H1 (cell line): Measurements from ENCODE around the gene HOXA11. TPM values are rescaled to one million over a fixed set of nuclear protein-coding genes. Genes with fewer than 3 reads are reported as not detected.
A peak's percentile ranks its signal among the peaks of the same experiment; 100 is the strongest.

Source experiments
- CTCF ChIA-PET: fragments of 300-600 bp; sonication (Branson Sonifier 250); formaldehyde crosslinking; loops from one replicate; lab custom pipeline; 2021; ENCODE audit not compliant: partially characterized antibody; lab: Charles Lee
- POLR2A ChIA-PET: fragments of 300-600 bp; sonication (Branson Sonifier 250); formaldehyde crosslinking; loops from one replicate; lab custom pipeline; 2021; ENCODE audit warnings: inconsistent platforms; ENCODE audit not compliant: partially characterized antibody; lab: Charles Lee
- DNase-seq, 2 experiments: peaks; one replicate each; pipeline versions ENCODE4 v3.0.0 to v3.0.0-alpha.2; 2010 to 2022; ENCODE audit warnings: low spot score in 2 of 2, low read depth in 1 of 2, mixed read lengths in 1 of 2
- FAIRE-seq: peaks from 2 replicates; lab custom pipeline; 2011; peaks lifted over from hg19 to GRCh38; lab: Jason Lieb, UNC
- H2AFZ ChIP-seq: 2 replicates; pipeline ENCODE4 v1.8.1; 2012; ENCODE audit warnings: low read length, inconsistent platforms
- H2AK5ac ChIP-seq: 2 replicates; pipeline ENCODE4 v1.6.1; 2013; ENCODE audit warnings: low read depth, low read length
- H2BK120ac ChIP-seq: replicated peaks from 2 replicates; pipeline ENCODE3; 2013; ENCODE audit warnings: low read depth, low read length, inconsistent platforms
- H2BK12ac ChIP-seq: 2 replicates; pipeline ENCODE4 v1.6.1; 2013; ENCODE audit warnings: low read depth, low read length
- H2BK15ac ChIP-seq: 2 replicates; pipeline ENCODE4 v1.6.1; 2013; ENCODE audit warnings: low read length
- H2BK20ac ChIP-seq: 2 replicates; pipeline ENCODE4 v1.6.1; 2013; ENCODE audit warnings: low read length
- H2BK5ac ChIP-seq: 2 replicates; pipeline ENCODE4 v1.6.1; 2013; ENCODE audit warnings: low read depth, low read length
- H3K14ac ChIP-seq: 2 replicates; pipeline ENCODE4 v1.6.1; 2013; ENCODE audit warnings: inconsistent platforms; ENCODE audit not compliant: insufficient read length
- H3K18ac ChIP-seq: 2 replicates; pipeline ENCODE4 v1.6.1; 2013; ENCODE audit warnings: low read length; ENCODE audit errors: extremely low read depth
- H3K23ac ChIP-seq: 2 replicates; pipeline ENCODE4 v1.6.1; 2013; ENCODE audit warnings: inconsistent platforms; ENCODE audit not compliant: insufficient read length
- H3K23me2 ChIP-seq: 2 replicates; pipeline ENCODE4 v1.6.1; 2013; ENCODE audit warnings: low read depth, low read length
- H3K27ac ChIP-seq: 2 replicates; pipeline ENCODE4 v1.6.1; 2011; ENCODE audit warnings: low read depth, low read length, inconsistent platforms
- H3K27me3 ChIP-seq, 4 experiments: replicated peaks in 1 of 4; 1 replicate in 1 of 4; 2 replicates in 3 of 4; pipeline versions ENCODE4 v1.6.1 to v1.8.1; 2011 to 2013; ENCODE audit warnings: low read length in 3 of 4, mild to moderate bottlenecking in 3 of 4, inconsistent platforms in 2 of 4, mixed read lengths in 2 of 4, moderate library complexity in 1 of 4; ENCODE audit not compliant: control insufficient read depth in 3 of 4, insufficient read depth in 3 of 4; ENCODE audit errors: extremely low read depth in 1 of 4
- H3K36me3 ChIP-seq, 4 experiments: 2 replicates each; pipeline versions ENCODE4 v1.6.1 to v1.8.1; 2011 to 2013; ENCODE audit warnings: mild to moderate bottlenecking in 4 of 4, low read length in 3 of 4, moderate library complexity in 2 of 4, control low read depth in 1 of 4, inconsistent platforms in 1 of 4; ENCODE audit not compliant: insufficient read depth in 4 of 4, control insufficient read depth in 2 of 4
- H3K4ac ChIP-seq: replicated peaks from 2 replicates; pipeline ENCODE3; 2013; ENCODE audit warnings: low read length, low read depth, mixed read lengths, inconsistent platforms; ENCODE audit not compliant: insufficient read length
- H3K4me1 ChIP-seq, 4 experiments: replicated peaks in 1 of 4; 1 replicate in 1 of 4; 2 replicates in 3 of 4; pipeline versions ENCODE4 v1.6.1 to v1.8.1; 2011 to 2013; ENCODE audit warnings: low read length in 3 of 4, inconsistent platforms in 2 of 4, mixed read lengths in 1 of 4; ENCODE audit not compliant: insufficient read depth in 4 of 4, control insufficient read depth in 3 of 4
- H3K4me2 ChIP-seq, 2 experiments: 2 replicates each; pipeline versions ENCODE4 v1.6.1 to v1.8.1; 2011 to 2013; ENCODE audit warnings: low read depth in 2 of 2, low read length in 2 of 2, control low read depth in 1 of 2, inconsistent platforms in 1 of 2, mild to moderate bottlenecking in 1 of 2; ENCODE audit not compliant: insufficient read depth in 1 of 2
- H3K4me3 ChIP-seq, 4 experiments: fragments of 200-600, 300-600 bp in 1 of 4; sonication (generic), shearing (Covaris generic), sonication (Bioruptor Twin) in 1 of 4; 2 replicates each; pipeline versions ENCODE4 v1.5.1 to v1.8.1; 2011 to 2016; ENCODE audit warnings: low read length in 4 of 4, low read depth in 3 of 4, control low read depth in 2 of 4, inconsistent platforms in 2 of 4, mild to moderate bottlenecking in 2 of 4, mixed read lengths in 1 of 4, moderate library complexity in 1 of 4; ENCODE audit not compliant: insufficient read depth in 2 of 4; ENCODE audit errors: extremely low read depth in 1 of 4
- H3K56ac ChIP-seq: replicated peaks from 2 replicates; pipeline ENCODE3; 2013; ENCODE audit warnings: low read depth, mild to moderate bottlenecking, mixed read lengths, low read length, inconsistent platforms; ENCODE audit not compliant: insufficient read length
- H3K79me1 ChIP-seq: 2 replicates; pipeline ENCODE4 v1.6.1; 2013; ENCODE audit warnings: low read depth, low read length, control low read depth
- H3K79me2 ChIP-seq, 2 experiments: 2 replicates each; pipeline versions ENCODE4 v1.6.1 to v1.8.1; 2012 to 2013; ENCODE audit warnings: low read length in 2 of 2, mild to moderate bottlenecking in 2 of 2, inconsistent platforms in 1 of 2; ENCODE audit not compliant: insufficient read depth in 2 of 2, control insufficient read depth in 1 of 2
- H3K9ac ChIP-seq, 4 experiments: replicated peaks in 1 of 4; 1 replicate in 1 of 4; 2 replicates in 3 of 4; pipeline versions ENCODE4 v1.6.1 to v1.8.1; 2011 to 2013; ENCODE audit warnings: low read depth in 3 of 4, low read length in 3 of 4, control low read depth in 2 of 4, mild to moderate bottlenecking in 2 of 4, moderate library complexity in 2 of 4, inconsistent platforms in 1 of 4; ENCODE audit errors: extremely low read depth in 1 of 4
- H3K9me3 ChIP-seq, 2 experiments: 2 replicates each; pipeline versions ENCODE4 v1.6.1 to v1.8.1; 2012 to 2013; ENCODE audit warnings: mild to moderate bottlenecking in 2 of 2, moderate library complexity in 2 of 2, control low read depth in 1 of 2, inconsistent platforms in 1 of 2, low read depth in 1 of 2, low read length in 1 of 2, mixed read lengths in 1 of 2; ENCODE audit not compliant: insufficient read depth in 2 of 2
- H4K20me1 ChIP-seq, 2 experiments: replicated peaks in 1 of 2; 2 replicates each; pipeline versions ENCODE3 to v1.8.1; 2011 to 2013; ENCODE audit warnings: inconsistent platforms in 2 of 2, low read length in 2 of 2, mild to moderate bottlenecking in 1 of 2; ENCODE audit not compliant: insufficient read depth in 2 of 2, control insufficient read depth in 1 of 2
- H4K5ac ChIP-seq: 2 replicates; pipeline ENCODE4 v1.6.1; 2013; ENCODE audit warnings: low read length, low read depth, mixed read lengths, inconsistent platforms; ENCODE audit not compliant: insufficient read length
- H4K8ac ChIP-seq: 2 replicates; pipeline ENCODE4 v1.8.0; 2013; ENCODE audit warnings: mild to moderate bottlenecking, moderate library complexity, low read length, inconsistent platforms; ENCODE audit not compliant: insufficient read depth; ENCODE audit errors: extremely low read depth
- H4K91ac ChIP-seq: replicated peaks from 2 replicates; pipeline ENCODE3; 2013; ENCODE audit warnings: low read length, mixed read lengths, inconsistent platforms; ENCODE audit not compliant: insufficient read length
- HDAC2 ChIP-seq, 2 experiments: fragments of 300-600 bp in 1 of 2; sonication (generic) in 1 of 2; IDR thresholded peaks; 2 replicates each; pipeline ENCODE4 v1.6.1; 2011 to 2012; ENCODE audit warnings: low read depth in 2 of 2, low read length in 2 of 2, mild to moderate bottlenecking in 2 of 2, moderate library complexity in 2 of 2, borderline replicate concordance in 1 of 2, inconsistent platforms in 1 of 2
- KDM1A ChIP-seq: fragments of 200-600, 300-600 bp; sonication (generic); IDR thresholded peaks from 2 replicates; pipeline ENCODE4 v1.7.1; 2016; ENCODE audit warnings: mild to moderate bottlenecking, low read length, borderline replicate concordance
- PHF8 ChIP-seq: fragments of 200-600 bp; sonication (generic); conservative IDR thresholded peaks from 2 replicates; pipeline ENCODE4 v1.7.1; 2012; ENCODE audit warnings: low read depth, mild to moderate bottlenecking, inconsistent platforms, low read length, moderate library complexity
- RNF2 ChIP-seq: fragments of 200-900, 300-1000 bp; sonication (generic); IDR thresholded peaks from 2 replicates; pipeline ENCODE4 v1.7.1; 2016; ENCODE audit warnings: borderline replicate concordance, low read depth, mild to moderate bottlenecking, antibody characterized with exemption, low read length; ENCODE audit not compliant: poor library complexity, severe bottlenecking; ENCODE audit errors: missing control alignments
- whole genome bisulfite sequencing, 2 experiments: shearing (Covaris generic) in 1 of 2; methylation state at CpG; one replicate each; pipeline versions ENCODE4 v1.1.6 to v1.1.7; 2013 to 2015; ENCODE audit warnings: low lambda C conversion rate in 2 of 2, mixed read lengths in 2 of 2, inconsistent platforms in 1 of 2, low coverage in 1 of 2, missing lambda C conversion rate in 1 of 2; ENCODE audit not compliant: insufficient replicate concordance in 2 of 2, insufficient coverage in 1 of 2, insufficient read length in 1 of 2; ENCODE audit errors: extremely low coverage in 1 of 2, missing lambda C conversion rate in 1 of 2; 5-methylcytosine and 5-hydroxymethylcytosine counted together
- polyA plus RNA-seq, 7 experiments: library from polyadenylated mRNA; depleted of rRNA in 3 of 7; stranded (reverse) in 5 of 7; unstranded in 2 of 7; fragments of >200 nt in 5 of 7; fragments of 200-250 nt in 2 of 7; gene quantifications; 1 replicate in 5 of 7; 2 replicates in 1 of 7; 4 replicates in 1 of 7; pipeline versions ENCODE4 v1.2.1 to v1.2.3, GENCODE V29; 2011 to 2013; ENCODE audit warnings: missing spikeins in 2 of 7, mixed read lengths in 2 of 7
- total RNA-seq: library from RNA; stranded (reverse); fragmentation: NEBNext Ultra II Directional; extraction: Animal tissue kit (Norgen Biotek cat#: 25700); gene quantifications from 2 replicates; pipeline ENCODE4 v1.2.1, GENCODE V29; 2021

HOXA11 gene
- total and polyA plus RNA-seq, 2 of the 8 experiments (the other 6 are each of a cell fraction or from before 2014, with no cell fraction given): not detected

DNA sequence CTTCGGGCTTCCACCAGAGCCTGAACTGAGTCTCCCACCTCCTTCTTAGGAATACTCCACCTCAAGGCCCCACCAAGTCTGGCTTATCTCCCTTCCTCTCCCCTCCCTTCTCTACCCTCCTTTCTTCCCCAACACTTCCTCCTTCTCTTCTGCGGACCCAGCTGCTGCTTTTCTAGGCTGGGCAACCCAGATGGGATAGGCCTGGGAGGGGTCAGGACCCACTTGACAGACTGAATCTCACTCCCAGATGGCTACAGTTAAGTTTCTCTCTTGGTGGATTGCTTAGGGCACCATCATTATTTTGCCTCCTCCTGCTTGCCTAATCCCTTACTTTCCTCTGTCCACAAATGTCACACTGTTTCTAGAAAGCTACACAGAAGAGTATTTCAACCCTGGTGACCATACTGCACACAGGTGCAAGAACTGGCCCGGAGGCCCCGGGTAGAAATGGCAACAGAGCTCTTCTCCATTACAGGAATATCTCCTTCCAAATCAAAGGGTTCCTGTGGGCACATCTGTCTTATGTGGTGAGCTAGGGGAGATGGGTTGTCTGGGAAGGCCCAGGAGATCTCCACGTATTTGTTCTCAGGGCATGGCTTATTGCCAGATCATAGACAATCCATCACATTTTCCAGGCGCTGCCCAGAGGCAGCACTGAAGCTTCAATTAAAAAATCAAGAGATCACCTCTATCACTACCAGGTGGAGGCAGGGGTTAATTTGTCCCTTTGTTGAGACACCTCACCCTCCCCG lies 5.1 kb upstream of the HOXA11 start:
- Histone ChIP-seq H2BK20ac (no peak overlapping the region), H3K23ac (no peak overlapping the region), H3K79me1 (no peaks in the 10 kb centered on the region), H2BK12ac (no peak overlapping the region), H2AFZ (no peak overlapping the region), H3K23me2 (no peaks in the 10 kb centered on the region), H3K27me3 (peaks cover 96 to 100% (median 98%) of the 10 kb centered on the region in 4 experiments), H4K20me1 (peaks cover 30 to 61% of the 10 kb centered on the region in 2 experiments), H3K18ac (no peak overlapping the region), H3K4me2 (no peak overlapping the region), H3K9ac (no peak overlapping the region), H3K56ac (no peak overlapping the region), H2BK15ac (no peak overlapping the region), H4K8ac (no peak overlapping the region), H3K4me1 (peaks cover 0 to 22% (median 16%) of the 10 kb centered on the region in 4 experiments; a peak in 5 of 7 replicates), H3K27ac (no peak overlapping the region), H3K4ac (no peak overlapping the region), H2AK5ac (no peak overlapping the region), H4K91ac (no peak overlapping the region), H4K5ac (no peak overlapping the region), H2BK5ac (no peak overlapping the region), H2BK120ac (no peak overlapping the region), H3K9me3 (peaks cover 0 to 3% of the 10 kb centered on the region in 2 experiments; a peak in 1 of 4 replicates), H3K4me3 (no peak overlapping the region), H3K36me3 (peaks cover 0 to 10% (median 0%) of the 10 kb centered on the region in 4 experiments; a peak in 1 of 8 replicates)
- DNase-seq (peak in 1 of 2 experiments; percentile 22), FAIRE-seq (no peak)
- 43% methylated on average over 7 of the region's 7 CpGs; no CpG with 5 or more reads in 1 of the 2 experiments for WGBS, 2 experiments
- TF ChIP-seq RNF2: peak; percentile 15
- no peak for TF ChIP-seq HDAC2 (IDR thresholded peaks at IDR 0.05; ENCODE audit: borderline replicate concordance in 1 of 2, low read depth in 2 of 2, low read length in 2 of 2)
- no peak for TF ChIP-seq KDM1A
- TF ChIP-seq PHF8: no peak
- TF ChIP-seq, all 59 proteins: peak for 1
- Histone ChIP-seq H3K14ac (no peak overlapping the region), H3K79me2 (no peaks in the 10 kb centered on the region)
- POLR2A ChIA-PET: no interaction called here
- CTCF ChIA-PET: interaction anchor here (0.5 to 9.1 kb wide), 11 partner anchors 9 to 830 kb away, joined by 3 to 64 read pairs (median 4); partner anchors contain the start of genes HOXA13 and HOXA5
